VCaP (cell line): Measurements from ENCODE around the gene FBXO47.
"Not testable (repeated sequence)": the region's sequence is repeated elsewhere in the genome, so short reads cannot be mapped to it uniquely, and the experiment has no call there.

Source experiments
- H3K27ac ChIP-seq: fragments of 450-650 bp; 2 replicates; pipeline ENCODE4 v1.5.1; 2017
- CTCF ChIP-seq: fragments of 450-650 bp; conservative IDR thresholded peaks from 2 replicates; pipeline ENCODE4 v1.5.1; 2017; ENCODE audit warnings: mild to moderate bottlenecking, moderate library complexity

FBXO47 gene

GRCh38 chr17:38918916-38919315 is 48.3 kb downstream of the FBXO47 start:
- TF ChIP-seq CTCF = no peak
- no peak overlapping the region for H3K27ac ChIP-seq

- no peak overlapping the region for H3K27ac ChIP-seq
- no peak for TF ChIP-seq CTCF
These were observed 48.9 kb downstream of the FBXO47 start for GRCh38 chr17:38918129-38918913.

- TF ChIP-seq CTCF = 0 out of 2 replicates have a peak, but pooled peaks have one; percentile 34
- H3K27ac ChIP-seq = no peak overlapping the region
These were observed 49.9 kb downstream of the FBXO47 start for GRCh38 chr17:38917259-38917658.

- no peak overlapping the region; the same call in 1 of the 2 replicates for H3K27ac ChIP-seq
- no peak for TF ChIP-seq CTCF
These were observed 50.4 kb downstream of the FBXO47 start for GRCh38 chr17:38916771-38917170.

- peak overlapping the region; percentile 41 for H3K27ac ChIP-seq
- TF ChIP-seq CTCF = no peak
These were observed 51.6 kb downstream of the FBXO47 start for GRCh38 chr17:38915639-38915995.

- peak overlapping the region; percentile 41; the same call in 1 of the 2 replicates for H3K27ac ChIP-seq
- TF ChIP-seq CTCF = no peak
These were observed 52.2 kb downstream of the FBXO47 start for GRCh38 chr17:38914741-38915638.

- H3K27ac ChIP-seq = no peak overlapping the region
- no peak for TF ChIP-seq CTCF
These were observed 54.9 kb downstream of the FBXO47 start for GRCh38 chr17:38912221-38912813.

- not testable (repeated sequence) for H3K27ac ChIP-seq
These were observed 55.5 kb downstream of the FBXO47 start for GRCh38 chr17:38911731-38912081.
